Neural cell (in vitro differentiated cells): ENCODE results near the gene ADGRD1. TPM values are rescaled to one million over a fixed set of nuclear protein-coding genes. Genes with fewer than 3 reads are reported as not detected.

Experiments used
- H2AFZ ChIP-seq: fragments of 200-600, 300-800 bp; sonication (generic), shearing (Covaris generic); 2 replicates; pipeline ENCODE4 v1.6.0; 2014; ENCODE audit warnings: low read depth, mild to moderate bottlenecking, antibody characterized with exemption, low read length, moderate library complexity
- H3F3A ChIP-seq: fragments of 200-600 bp; shearing (Covaris generic); 2 replicates; pipeline ENCODE4 v1.6.1; 2016; ENCODE audit warnings: mild to moderate bottlenecking, moderate library complexity, mixed read lengths, antibody characterized with exemption, low read length; ENCODE audit not compliant: insufficient read depth, poor library complexity, severe bottlenecking
- H3K27ac ChIP-seq: fragments of 200-600, 300-800 bp; sonication (generic), shearing (Covaris generic); 2 replicates; pipeline ENCODE4 v1.5.1; 2014; ENCODE audit warnings: mild to moderate bottlenecking, low read length, moderate library complexity
- H3K27me3 ChIP-seq: fragments of 300-800, 200-600 bp; sonication (generic), shearing (Covaris generic); 2 replicates; pipeline ENCODE4 v1.6.0; 2014; ENCODE audit warnings: mild to moderate bottlenecking, low read depth, low read length, moderate library complexity; ENCODE audit not compliant: insufficient read depth
- H3K36me3 ChIP-seq: fragments of 300-800, 200-600 bp; sonication (generic), shearing (Covaris generic); 2 replicates; pipeline ENCODE4 v1.5.1; 2014; ENCODE audit warnings: mild to moderate bottlenecking, antibody characterized with exemption, low read length, moderate library complexity; ENCODE audit not compliant: insufficient read depth
- H3K4me2 ChIP-seq: fragments of 300-800, 200-600 bp; sonication (generic), shearing (Covaris generic); 2 replicates; pipeline ENCODE4 v1.6.0; 2014; ENCODE audit warnings: mild to moderate bottlenecking, low read length
- H3K4me3 ChIP-seq: fragments of 300-800, 200-600 bp; sonication (generic), shearing (Covaris generic); 2 replicates; pipeline ENCODE4 v1.5.1; 2014; ENCODE audit warnings: mild to moderate bottlenecking, low read length, moderate library complexity
- H3K79me2 ChIP-seq: fragments of 200-600 bp; shearing (Covaris generic); replicated peaks from 2 replicates; pipeline ENCODE4 v1.6.0; 2014; ENCODE audit warnings: mild to moderate bottlenecking, low read length, moderate library complexity; ENCODE audit not compliant: insufficient read depth
- H3K9ac ChIP-seq: fragments of 300-800, 200-600 bp; sonication (generic), shearing (Covaris generic); 2 replicates; pipeline ENCODE4 v1.6.1; 2016; ENCODE audit warnings: mild to moderate bottlenecking, low read length, mixed read lengths
- H3K9me2 ChIP-seq: fragments of 200-600 bp; shearing (Covaris generic); 2 replicates; pipeline ENCODE4 v1.6.1; 2016; ENCODE audit warnings: mild to moderate bottlenecking, low read length, mixed read lengths; ENCODE audit not compliant: insufficient read depth
- H3K9me3 ChIP-seq: fragments of 200-600, 300-800 bp; sonication (generic), shearing (Covaris generic); 2 replicates; pipeline ENCODE4 v1.6.1; 2016; ENCODE audit warnings: mild to moderate bottlenecking, mixed run types, low read length, moderate library complexity, mixed read lengths
- H4K20me1 ChIP-seq: fragments of 200-600 bp; shearing (Covaris generic); 2 replicates; pipeline ENCODE4 v1.6.1; 2016; ENCODE audit warnings: mild to moderate bottlenecking, mixed run types; ENCODE audit not compliant: insufficient read depth
- CTCF ChIP-seq: fragments of 450-650 bp; IDR thresholded peaks from 2 replicates; pipeline ENCODE4 v1.5.1; 2014; ENCODE audit warnings: antibody characterized with exemption, mild to moderate bottlenecking, moderate library complexity; ENCODE audit not compliant: poor library complexity, severe bottlenecking
- EP300 ChIP-seq: fragments of 450-650 bp; conservative IDR thresholded peaks from 2 replicates; pipeline ENCODE4 v1.6.1; 2014; ENCODE audit warnings: antibody characterized with exemption, mild to moderate bottlenecking, moderate library complexity; ENCODE audit not compliant: poor library complexity, severe bottlenecking
- EZH2 ChIP-seq: fragments of 200-600, 300-800 bp; shearing (Covaris generic), sonication (generic); IDR thresholded peaks from 2 replicates; pipeline ENCODE4 v1.6.1; 2014; ENCODE audit warnings: antibody characterized with exemption, low read length, borderline replicate concordance, mild to moderate bottlenecking; ENCODE audit not compliant: insufficient read depth, poor library complexity, severe bottlenecking
- MXI1 ChIP-seq: fragments of 450-650 bp; conservative IDR thresholded peaks from 2 replicates; pipeline ENCODE4 v1.6.1; 2014; ENCODE audit warnings: antibody characterized with exemption, mild to moderate bottlenecking; ENCODE audit not compliant: poor library complexity, severe bottlenecking
- POLR2AphosphoS5 ChIP-seq: IDR thresholded peaks from 2 replicates; pipeline ENCODE4 v1.6.1; 2012
- RAD21 ChIP-seq: fragments of 450-650 bp; conservative IDR thresholded peaks from 2 replicates; pipeline ENCODE4 v1.6.1; 2014; ENCODE audit warnings: antibody characterized with exemption, mild to moderate bottlenecking, moderate library complexity
- SMC3 ChIP-seq: fragments of 450-650 bp; conservative IDR thresholded peaks from 2 replicates; pipeline ENCODE4 v1.6.1; 2014; ENCODE audit warnings: antibody characterized with exemption, mild to moderate bottlenecking, moderate library complexity; ENCODE audit not compliant: poor library complexity
- TAF1 ChIP-seq: IDR thresholded peaks from 2 replicates; pipeline ENCODE4 v1.6.1; 2012; ENCODE audit warnings: low read depth
- polyA plus RNA-seq: library from polyadenylated mRNA; depleted of rRNA; stranded (reverse); fragments of >200 nt; gene quantifications from 2 replicates; pipeline ENCODE4 v1.2.3, GENCODE V29; 2014
- TF ChIP-seq, protein P1 (sequence below): IDR thresholded peaks from 2 replicates; pipeline ENCODE4 v1.6.1; 2012; ENCODE audit warnings: borderline replicate concordance

The ADGRD1 gene
- polyA plus RNA-seq, 1 donor from 2014 or later: 1.7 TPM

- H4K20me1 ChIP-seq: no peaks in the 10 kb centered on the region
- no peak overlapping the region for H3K9ac ChIP-seq
- no peak overlapping the region for H3K27ac ChIP-seq
- no peak for TF ChIP-seq POLR2AphosphoS5
- no peak for TF ChIP-seq CTCF
- H3K9me3 ChIP-seq: no peaks in the 10 kb centered on the region
- no peaks in the 10 kb centered on the region for H3K27me3 ChIP-seq
- no peaks in the 10 kb centered on the region for H3K36me3 ChIP-seq
- H3F3A ChIP-seq: no peaks in the 10 kb centered on the region
- H3K79me2 ChIP-seq: no peaks in the 10 kb centered on the region
- no peaks in the 10 kb centered on the region for H3K9me2 ChIP-seq
- no peak overlapping the region for H2AFZ ChIP-seq
- no peak overlapping the region for H3K4me2 ChIP-seq
- H3K4me3 ChIP-seq: no peak overlapping the region
Measured at GRCh38 chr12:131096681-131097181, 143.0 kb downstream of the ADGRD1 start.

DNA sequence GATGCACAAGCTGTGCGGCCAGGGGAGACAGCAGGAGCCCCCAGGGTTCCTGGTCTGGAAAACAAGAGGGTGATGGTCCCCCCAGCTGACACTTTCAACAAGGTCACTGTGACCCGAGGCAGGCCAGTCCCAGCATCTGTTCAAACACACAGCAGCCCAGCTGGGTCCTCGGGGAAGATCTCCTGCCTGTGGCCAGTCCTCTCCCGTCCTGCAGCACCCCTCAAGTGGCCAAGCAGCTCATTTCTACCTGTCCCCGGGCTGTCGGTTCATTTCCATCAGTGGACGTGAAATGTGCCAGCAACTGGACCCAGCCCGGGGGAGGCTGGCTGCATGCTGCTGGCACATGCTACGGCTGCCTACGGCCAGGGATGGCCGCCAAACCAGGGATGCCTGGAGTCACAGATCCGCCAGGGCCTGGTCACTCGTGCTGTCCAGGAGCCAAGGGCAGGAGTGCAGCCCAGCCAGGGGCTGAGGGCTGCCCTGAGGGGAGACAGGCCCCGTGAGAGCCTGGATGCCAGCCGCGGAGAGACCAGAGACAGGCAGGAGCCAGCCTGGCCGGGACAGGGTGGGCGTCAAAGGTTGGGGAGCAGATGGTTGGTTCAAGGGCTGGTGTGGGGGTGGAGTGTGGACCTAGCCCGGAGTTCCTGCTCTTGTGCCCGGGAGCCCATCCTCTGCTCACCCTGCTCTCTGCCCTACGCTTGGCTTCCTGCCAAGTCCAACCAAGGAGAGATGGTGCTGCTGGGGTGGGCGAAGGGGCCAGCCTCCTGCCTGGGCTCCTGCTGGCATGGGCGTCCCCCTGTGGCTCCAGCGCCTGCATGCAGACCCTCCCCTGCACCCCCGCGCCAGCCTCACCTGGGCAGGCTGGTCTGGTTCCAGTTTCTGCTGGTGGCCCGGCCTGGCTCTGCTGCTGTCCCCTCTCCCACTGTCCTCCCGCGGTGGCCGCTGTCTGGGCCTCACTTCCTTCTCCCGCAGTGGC, 143.8 kb downstream of the ADGRD1 start:
- Histone ChIP-seq H3F3A (no peaks in the 10 kb centered on the region), H3K9me3 (no peaks in the 10 kb centered on the region), H3K36me3 (no peaks in the 10 kb centered on the region), H4K20me1 (no peaks in the 10 kb centered on the region), H3K27me3 (no peaks in the 10 kb centered on the region), H3K4me2 (no peak overlapping the region), H3K79me2 (no peaks in the 10 kb centered on the region), H3K9me2 (no peaks in the 10 kb centered on the region), H3K9ac (no peak overlapping the region), H2AFZ (no peak overlapping the region), H3K27ac (no peak overlapping the region), H3K4me3 (no peak overlapping the region)
- TF ChIP-seq EP300 (no peak), POLR2AphosphoS5 (no peak)
- TF ChIP-seq, protein P1, sequence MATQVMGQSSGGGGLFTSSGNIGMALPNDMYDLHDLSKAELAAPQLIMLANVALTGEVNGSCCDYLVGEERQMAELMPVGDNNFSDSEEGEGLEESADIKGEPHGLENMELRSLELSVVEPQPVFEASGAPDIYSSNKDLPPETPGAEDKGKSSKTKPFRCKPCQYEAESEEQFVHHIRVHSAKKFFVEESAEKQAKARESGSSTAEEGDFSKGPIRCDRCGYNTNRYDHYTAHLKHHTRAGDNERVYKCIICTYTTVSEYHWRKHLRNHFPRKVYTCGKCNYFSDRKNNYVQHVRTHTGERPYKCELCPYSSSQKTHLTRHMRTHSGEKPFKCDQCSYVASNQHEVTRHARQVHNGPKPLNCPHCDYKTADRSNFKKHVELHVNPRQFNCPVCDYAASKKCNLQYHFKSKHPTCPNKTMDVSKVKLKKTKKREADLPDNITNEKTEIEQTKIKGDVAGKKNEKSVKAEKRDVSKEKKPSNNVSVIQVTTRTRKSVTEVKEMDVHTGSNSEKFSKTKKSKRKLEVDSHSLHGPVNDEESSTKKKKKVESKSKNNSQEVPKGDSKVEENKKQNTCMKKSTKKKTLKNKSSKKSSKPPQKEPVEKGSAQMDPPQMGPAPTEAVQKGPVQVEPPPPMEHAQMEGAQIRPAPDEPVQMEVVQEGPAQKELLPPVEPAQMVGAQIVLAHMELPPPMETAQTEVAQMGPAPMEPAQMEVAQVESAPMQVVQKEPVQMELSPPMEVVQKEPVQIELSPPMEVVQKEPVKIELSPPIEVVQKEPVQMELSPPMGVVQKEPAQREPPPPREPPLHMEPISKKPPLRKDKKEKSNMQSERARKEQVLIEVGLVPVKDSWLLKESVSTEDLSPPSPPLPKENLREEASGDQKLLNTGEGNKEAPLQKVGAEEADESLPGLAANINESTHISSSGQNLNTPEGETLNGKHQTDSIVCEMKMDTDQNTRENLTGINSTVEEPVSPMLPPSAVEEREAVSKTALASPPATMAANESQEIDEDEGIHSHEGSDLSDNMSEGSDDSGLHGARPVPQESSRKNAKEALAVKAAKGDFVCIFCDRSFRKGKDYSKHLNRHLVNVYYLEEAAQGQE: no peak

- Histone ChIP-seq H3K27ac (no peak overlapping the region), H3K4me3 (no peak overlapping the region), H3K27me3 (no peaks in the 10 kb centered on the region), H3K4me2 (no peak overlapping the region), H2AFZ (no peak overlapping the region), H3K36me3 (no peaks in the 10 kb centered on the region), H3K9me3 (no peaks in the 10 kb centered on the region), H3K79me2 (no peaks in the 10 kb centered on the region), H3K9me2 (no peaks in the 10 kb centered on the region), H4K20me1 (no peaks in the 10 kb centered on the region), H3K9ac (no peak overlapping the region), H3F3A (no peaks in the 10 kb centered on the region)
- TF ChIP-seq SMC3 (no peak), EP300 (no peak), EZH2 (no peak), TAF1 (no peak), RAD21 (no peak), CTCF (no peak), MXI1 (no peak)
Measured at GRCh38 chr12:131098178-131098981, 144.7 kb downstream of the ADGRD1 start.
